Activated CD4-positive, alpha-beta T cell treated with anti-CD3 and anti-CD28 coated beads for 48 hours (primary cell): Measurements from ENCODE around the gene C2CD4A.

Source experiments
- DNase-seq: peaks from one replicate; pipeline ENCODE4 v3.0.0-alpha.2; 2020

The C2CD4A gene

GRCh38 chr15:62104401-62104800 lies 37.6 kb downstream of the C2CD4A start:
- DNase-seq, result no peak

GRCh38 chr15:62104846-62105245 lies 38.1 kb downstream of the C2CD4A start:
- no peak for DNase-seq

GRCh38 chr15:62105266-62105665 lies 38.5 kb downstream of the C2CD4A start:
- no peak for DNase-seq

- no peak for DNase-seq
Measured at GRCh38 chr15:62106096-62106495, 39.3 kb downstream of the C2CD4A start.

GRCh38 chr15:62107571-62108121 lies 40.9 kb downstream of the C2CD4A start:
- no peak for DNase-seq

GRCh38 chr15:62108411-62108810 lies 41.6 kb downstream of the C2CD4A start:
- DNase-seq, result no peak

- no peak for DNase-seq
Measured at GRCh38 chr15:62109437-62109836, 42.7 kb downstream of the C2CD4A start.

- no peak for DNase-seq
Measured at GRCh38 chr15:62109982-62110851, 43.4 kb downstream of the C2CD4A start.

GRCh38 chr15:62112081-62112480 lies 45.3 kb downstream of the C2CD4A start:
- no peak for DNase-seq

GRCh38 chr15:62112616-62113593 lies 46.1 kb downstream of the C2CD4A start:
- peak; percentile 14 for DNase-seq

GRCh38 chr15:62115847-62116246 lies 49.1 kb downstream of the C2CD4A start:
- no peak for DNase-seq

- no peak for DNase-seq
Measured at GRCh38 chr15:62118520-62119226, 51.9 kb downstream of the C2CD4A start.

- peak; percentile 32 for DNase-seq
Measured at GRCh38 chr15:62119227-62119864, 52.6 kb downstream of the C2CD4A start.

- no peak for DNase-seq
Measured at GRCh38 chr15:62119874-62120273, 53.1 kb downstream of the C2CD4A start.
